Measurements from ENCODE around the gene ENKD1. TPM values are rescaled to one million over a fixed set of nuclear protein-coding genes. Genes with fewer than 3 reads are reported as not detected.

Gene ENKD1
- polyA plus RNA-seq, 2 of the 4 experiments (the other 2 are of a cell fraction): 4.0 to 12.2 TPM

DNA sequence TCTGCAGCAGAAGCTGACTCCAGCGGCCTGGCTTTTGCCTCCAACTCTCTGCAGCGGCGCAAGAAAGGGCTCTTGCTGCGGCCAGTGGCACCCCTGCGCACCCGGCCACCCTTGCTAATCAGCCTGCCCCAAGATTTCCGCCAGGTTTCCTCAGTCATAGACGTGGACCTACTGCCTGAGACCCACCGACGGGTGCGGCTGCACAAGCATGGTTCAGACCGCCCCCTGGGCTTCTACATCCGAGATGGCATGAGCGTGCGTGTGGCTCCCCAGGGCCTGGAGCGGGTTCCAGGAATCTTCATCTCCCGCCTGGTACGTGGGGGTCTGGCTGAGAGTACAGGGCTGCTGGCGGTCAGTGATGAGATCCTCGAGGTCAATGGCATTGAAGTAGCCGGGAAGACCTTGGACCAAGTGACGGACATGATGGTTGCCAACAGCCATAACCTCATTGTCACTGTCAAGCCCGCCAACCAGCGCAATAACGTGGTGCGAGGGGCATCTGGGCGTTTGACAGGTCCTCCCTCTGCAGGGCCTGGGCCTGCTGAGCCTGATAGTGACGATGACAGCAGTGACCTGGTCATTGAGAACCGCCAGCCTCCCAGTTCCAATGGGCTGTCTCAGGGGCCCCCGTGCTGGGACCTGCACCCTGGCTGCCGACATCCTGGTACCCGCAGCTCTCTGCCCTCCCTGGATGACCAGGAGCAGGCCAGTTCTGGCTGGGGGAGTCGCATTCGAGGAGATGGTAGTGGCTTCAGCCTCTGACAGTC, 4.5 kb downstream of the ENKD1 start:
- ATAC-seq (no peak), DNase-seq (ENCODE audit: low read depth in 1 of 2, low spot score in 1 of 2) (no peak), FAIRE-seq (no peak)
- Histone ChIP-seq H3K27ac (no peak overlapping the region), H3K4me2 (no peak overlapping the region), H3K4me1 (peaks cover 11% of the 10 kb centered on the region), H3K4me3 (no peak overlapping the region), H3K9me3 (no peaks in the 10 kb centered on the region)
- POLR2A ChIA-PET: no interaction called here
- CTCF ChIA-PET: interaction anchor here (1.3 to 16.7 kb wide), 7 partner anchors 11 to 285 kb away, joined by 3 to 174 read pairs (median 9); partner anchors contain the start of gene CARMIL2
- TF ChIP-seq, protein P1, sequence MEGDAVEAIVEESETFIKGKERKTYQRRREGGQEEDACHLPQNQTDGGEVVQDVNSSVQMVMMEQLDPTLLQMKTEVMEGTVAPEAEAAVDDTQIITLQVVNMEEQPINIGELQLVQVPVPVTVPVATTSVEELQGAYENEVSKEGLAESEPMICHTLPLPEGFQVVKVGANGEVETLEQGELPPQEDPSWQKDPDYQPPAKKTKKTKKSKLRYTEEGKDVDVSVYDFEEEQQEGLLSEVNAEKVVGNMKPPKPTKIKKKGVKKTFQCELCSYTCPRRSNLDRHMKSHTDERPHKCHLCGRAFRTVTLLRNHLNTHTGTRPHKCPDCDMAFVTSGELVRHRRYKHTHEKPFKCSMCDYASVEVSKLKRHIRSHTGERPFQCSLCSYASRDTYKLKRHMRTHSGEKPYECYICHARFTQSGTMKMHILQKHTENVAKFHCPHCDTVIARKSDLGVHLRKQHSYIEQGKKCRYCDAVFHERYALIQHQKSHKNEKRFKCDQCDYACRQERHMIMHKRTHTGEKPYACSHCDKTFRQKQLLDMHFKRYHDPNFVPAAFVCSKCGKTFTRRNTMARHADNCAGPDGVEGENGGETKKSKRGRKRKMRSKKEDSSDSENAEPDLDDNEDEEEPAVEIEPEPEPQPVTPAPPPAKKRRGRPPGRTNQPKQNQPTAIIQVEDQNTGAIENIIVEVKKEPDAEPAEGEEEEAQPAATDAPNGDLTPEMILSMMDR (IDR thresholded peaks at IDR 0.05): no peak
- TF ChIP-seq ZNF302 (CRISPR knock-in tag; IDR thresholded peaks at IDR 0.05) (no peak), CEBPB (IDR thresholded peaks at IDR 0.05) (no peak), CHD2 (IDR thresholded peaks at IDR 0.05; ENCODE audit: low read length, partially characterized antibody) (no peak), GATA3 (IDR thresholded peaks at IDR 0.05; ENCODE audit: borderline replicate concordance) (no peak), RARB (CRISPR knock-in tag; IDR thresholded peaks at IDR 0.05) (no peak), MYC (IDR thresholded peaks at IDR 0.05; ENCODE audit: borderline replicate concordance, low read length) (no peak), ZC3H11A (IDR thresholded peaks at IDR 0.05) (no peak), HDAC2 (IDR thresholded peaks at IDR 0.05) (no peak)
- TF ChIP-seq, protein P2, sequence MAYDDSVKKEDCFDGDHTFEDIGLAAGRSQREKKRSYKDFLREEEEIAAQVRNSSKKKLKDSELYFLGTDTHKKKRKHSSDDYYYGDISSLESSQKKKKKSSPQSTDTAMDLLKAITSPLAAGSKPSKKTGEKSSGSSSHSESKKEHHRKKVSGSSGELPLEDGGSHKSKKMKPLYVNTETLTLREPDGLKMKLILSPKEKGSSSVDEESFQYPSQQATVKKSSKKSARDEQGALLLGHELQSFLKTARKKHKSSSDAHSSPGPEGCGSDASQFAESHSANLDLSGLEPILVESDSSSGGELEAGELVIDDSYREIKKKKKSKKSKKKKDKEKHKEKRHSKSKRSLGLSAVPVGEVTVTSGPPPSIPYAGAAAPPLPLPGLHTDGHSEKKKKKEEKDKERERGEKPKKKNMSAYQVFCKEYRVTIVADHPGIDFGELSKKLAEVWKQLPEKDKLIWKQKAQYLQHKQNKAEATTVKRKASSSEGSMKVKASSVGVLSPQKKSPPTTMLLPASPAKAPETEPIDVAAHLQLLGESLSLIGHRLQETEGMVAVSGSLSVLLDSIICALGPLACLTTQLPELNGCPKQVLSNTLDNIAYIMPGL (CRISPR knock-in tag; IDR thresholded peaks at IDR 0.05; ENCODE audit: borderline replicate concordance): no peak
- TF ChIP-seq, protein P3, sequence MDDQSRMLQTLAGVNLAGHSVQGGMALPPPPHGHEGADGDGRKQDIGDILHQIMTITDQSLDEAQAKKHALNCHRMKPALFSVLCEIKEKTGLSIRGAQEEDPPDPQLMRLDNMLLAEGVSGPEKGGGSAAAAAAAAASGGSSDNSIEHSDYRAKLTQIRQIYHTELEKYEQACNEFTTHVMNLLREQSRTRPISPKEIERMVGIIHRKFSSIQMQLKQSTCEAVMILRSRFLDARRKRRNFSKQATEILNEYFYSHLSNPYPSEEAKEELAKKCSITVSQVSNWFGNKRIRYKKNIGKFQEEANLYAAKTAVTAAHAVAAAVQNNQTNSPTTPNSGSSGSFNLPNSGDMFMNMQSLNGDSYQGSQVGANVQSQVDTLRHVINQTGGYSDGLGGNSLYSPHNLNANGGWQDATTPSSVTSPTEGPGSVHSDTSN (IDR thresholded peaks at IDR 0.05): no peak
- TF ChIP-seq, protein P4, sequence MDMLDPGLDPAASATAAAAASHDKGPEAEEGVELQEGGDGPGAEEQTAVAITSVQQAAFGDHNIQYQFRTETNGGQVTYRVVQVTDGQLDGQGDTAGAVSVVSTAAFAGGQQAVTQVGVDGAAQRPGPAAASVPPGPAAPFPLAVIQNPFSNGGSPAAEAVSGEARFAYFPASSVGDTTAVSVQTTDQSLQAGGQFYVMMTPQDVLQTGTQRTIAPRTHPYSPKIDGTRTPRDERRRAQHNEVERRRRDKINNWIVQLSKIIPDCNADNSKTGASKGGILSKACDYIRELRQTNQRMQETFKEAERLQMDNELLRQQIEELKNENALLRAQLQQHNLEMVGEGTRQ (IDR thresholded peaks at IDR 0.05): no peak
- TF ChIP-seq, protein P5, sequence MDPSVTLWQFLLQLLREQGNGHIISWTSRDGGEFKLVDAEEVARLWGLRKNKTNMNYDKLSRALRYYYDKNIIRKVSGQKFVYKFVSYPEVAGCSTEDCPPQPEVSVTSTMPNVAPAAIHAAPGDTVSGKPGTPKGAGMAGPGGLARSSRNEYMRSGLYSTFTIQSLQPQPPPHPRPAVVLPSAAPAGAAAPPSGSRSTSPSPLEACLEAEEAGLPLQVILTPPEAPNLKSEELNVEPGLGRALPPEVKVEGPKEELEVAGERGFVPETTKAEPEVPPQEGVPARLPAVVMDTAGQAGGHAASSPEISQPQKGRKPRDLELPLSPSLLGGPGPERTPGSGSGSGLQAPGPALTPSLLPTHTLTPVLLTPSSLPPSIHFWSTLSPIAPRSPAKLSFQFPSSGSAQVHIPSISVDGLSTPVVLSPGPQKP (IDR thresholded peaks at IDR 0.05; ENCODE audit: low read depth, low read length): no peak
- WGBS (ENCODE audit: missing lambda C conversion rate): 91% methylated on average over 33 of the region's 34 CpGs

DNA sequence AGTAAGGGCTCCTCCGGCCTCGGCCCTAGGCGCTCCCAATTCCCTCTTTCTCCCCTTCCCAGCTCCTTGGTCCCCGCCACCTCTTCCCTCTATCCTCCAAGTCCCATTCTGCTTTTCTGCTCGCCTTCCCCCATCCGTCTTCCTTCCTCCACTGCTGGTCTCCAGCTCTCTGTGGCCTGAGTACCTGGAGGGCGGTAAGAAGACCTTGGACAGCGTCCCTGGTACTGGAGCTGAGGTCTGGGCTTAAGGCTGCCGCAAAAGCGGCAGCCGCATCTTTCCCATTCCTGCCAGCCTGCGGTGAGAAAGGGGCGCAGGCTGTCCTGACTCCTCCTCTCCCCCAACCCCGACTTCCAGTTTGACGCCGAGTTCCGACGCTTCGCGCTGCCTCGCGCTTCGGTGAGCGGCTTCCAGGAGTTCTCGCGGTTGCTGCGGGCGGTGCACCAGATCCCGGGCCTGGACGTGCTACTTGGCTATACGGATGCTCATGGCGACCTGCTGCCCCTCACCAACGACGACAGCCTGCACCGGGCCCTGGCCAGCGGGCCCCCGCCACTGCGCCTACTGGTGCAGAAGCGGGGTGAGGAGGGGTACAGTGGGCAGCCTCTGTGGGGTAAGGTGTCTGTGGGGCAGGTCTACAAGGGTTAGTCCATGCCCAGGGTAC, 5.3 kb downstream of the ENKD1 start:
- FAIRE-seq (no peak), ATAC-seq (peak in 1 of 2 experiments; percentile 16; a peak in 2 of 6 replicates), DNase-seq (ENCODE audit: low read depth in 1 of 2, low spot score in 1 of 2) (peak; percentile 41 to 46)
- H3K27ac ChIP-seq: peak overlapping the region; percentile 39 to 92; a peak in 5 of 6 replicates
- ChIA-PET POLR2A (interaction anchor here (1.4 to 1.5 kb wide), 2 partner anchors 99 to 140 kb away, joined by 7 to 17 read pairs; partner anchors contain the start of gene CTCF), CTCF (interaction anchor here (0.6 to 16.7 kb wide), 8 partner anchors 7 to 356 kb away, joined by 3 to 174 read pairs (median 8); partner anchors contain the start of gene CARMIL2)
- peak overlapping the region; percentile 80 for H3K4me2 ChIP-seq
- 81% methylated on average over 32 of the region's 39 CpGs for WGBS (ENCODE audit: missing lambda C conversion rate)
- no peak for TF ChIP-seq ZC3H11A (IDR thresholded peaks at IDR 0.05)
- TF ChIP-seq, protein P6, sequence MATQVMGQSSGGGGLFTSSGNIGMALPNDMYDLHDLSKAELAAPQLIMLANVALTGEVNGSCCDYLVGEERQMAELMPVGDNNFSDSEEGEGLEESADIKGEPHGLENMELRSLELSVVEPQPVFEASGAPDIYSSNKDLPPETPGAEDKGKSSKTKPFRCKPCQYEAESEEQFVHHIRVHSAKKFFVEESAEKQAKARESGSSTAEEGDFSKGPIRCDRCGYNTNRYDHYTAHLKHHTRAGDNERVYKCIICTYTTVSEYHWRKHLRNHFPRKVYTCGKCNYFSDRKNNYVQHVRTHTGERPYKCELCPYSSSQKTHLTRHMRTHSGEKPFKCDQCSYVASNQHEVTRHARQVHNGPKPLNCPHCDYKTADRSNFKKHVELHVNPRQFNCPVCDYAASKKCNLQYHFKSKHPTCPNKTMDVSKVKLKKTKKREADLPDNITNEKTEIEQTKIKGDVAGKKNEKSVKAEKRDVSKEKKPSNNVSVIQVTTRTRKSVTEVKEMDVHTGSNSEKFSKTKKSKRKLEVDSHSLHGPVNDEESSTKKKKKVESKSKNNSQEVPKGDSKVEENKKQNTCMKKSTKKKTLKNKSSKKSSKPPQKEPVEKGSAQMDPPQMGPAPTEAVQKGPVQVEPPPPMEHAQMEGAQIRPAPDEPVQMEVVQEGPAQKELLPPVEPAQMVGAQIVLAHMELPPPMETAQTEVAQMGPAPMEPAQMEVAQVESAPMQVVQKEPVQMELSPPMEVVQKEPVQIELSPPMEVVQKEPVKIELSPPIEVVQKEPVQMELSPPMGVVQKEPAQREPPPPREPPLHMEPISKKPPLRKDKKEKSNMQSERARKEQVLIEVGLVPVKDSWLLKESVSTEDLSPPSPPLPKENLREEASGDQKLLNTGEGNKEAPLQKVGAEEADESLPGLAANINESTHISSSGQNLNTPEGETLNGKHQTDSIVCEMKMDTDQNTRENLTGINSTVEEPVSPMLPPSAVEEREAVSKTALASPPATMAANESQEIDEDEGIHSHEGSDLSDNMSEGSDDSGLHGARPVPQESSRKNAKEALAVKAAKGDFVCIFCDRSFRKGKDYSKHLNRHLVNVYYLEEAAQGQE (IDR thresholded peaks at IDR 0.05): peak; percentile 85
- H3K9me3 ChIP-seq: no peaks in the 10 kb centered on the region
- H3K4me3 ChIP-seq: peak overlapping the region; percentile 91
- peaks cover 11% of the 10 kb centered on the region for H3K4me1 ChIP-seq
